HG02588 (cell line): Measurements from ENCODE around the gene MPG.

Source experiments
- ATAC-seq: cut with Tn5 transposase; IDR thresholded peaks from one replicate; pipeline ENCODE4 v1.9.1; 2021; ENCODE audit warnings: mild to moderate bottlenecking, moderate library complexity; ENCODE audit not compliant: unreplicated experiment

The MPG gene

DNA sequence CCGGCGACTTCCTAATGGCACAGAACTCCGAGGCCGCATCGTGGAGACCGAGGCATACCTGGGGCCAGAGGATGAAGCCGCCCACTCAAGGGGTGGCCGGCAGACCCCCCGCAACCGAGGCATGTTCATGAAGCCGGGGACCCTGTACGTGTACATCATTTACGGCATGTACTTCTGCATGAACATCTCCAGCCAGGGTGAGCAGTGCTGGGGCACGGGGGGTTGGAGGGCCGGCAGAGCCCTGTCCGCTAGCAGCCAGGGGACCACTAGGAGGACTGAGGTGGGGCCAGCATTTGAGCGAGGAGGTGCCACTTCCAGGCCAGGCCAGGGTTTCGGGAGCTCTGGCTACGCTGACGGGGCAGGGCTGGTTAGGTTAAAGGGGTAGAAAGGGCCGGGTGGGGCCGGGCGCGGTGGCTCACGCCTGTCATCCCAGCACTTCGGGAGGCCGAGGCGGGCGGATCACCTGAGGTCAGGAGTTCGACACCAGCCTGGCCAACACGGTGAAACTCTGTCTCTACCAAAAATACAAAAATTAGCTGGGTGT, 5.1 kb downstream of the MPG start:
- ATAC-seq = no peak

DNA sequence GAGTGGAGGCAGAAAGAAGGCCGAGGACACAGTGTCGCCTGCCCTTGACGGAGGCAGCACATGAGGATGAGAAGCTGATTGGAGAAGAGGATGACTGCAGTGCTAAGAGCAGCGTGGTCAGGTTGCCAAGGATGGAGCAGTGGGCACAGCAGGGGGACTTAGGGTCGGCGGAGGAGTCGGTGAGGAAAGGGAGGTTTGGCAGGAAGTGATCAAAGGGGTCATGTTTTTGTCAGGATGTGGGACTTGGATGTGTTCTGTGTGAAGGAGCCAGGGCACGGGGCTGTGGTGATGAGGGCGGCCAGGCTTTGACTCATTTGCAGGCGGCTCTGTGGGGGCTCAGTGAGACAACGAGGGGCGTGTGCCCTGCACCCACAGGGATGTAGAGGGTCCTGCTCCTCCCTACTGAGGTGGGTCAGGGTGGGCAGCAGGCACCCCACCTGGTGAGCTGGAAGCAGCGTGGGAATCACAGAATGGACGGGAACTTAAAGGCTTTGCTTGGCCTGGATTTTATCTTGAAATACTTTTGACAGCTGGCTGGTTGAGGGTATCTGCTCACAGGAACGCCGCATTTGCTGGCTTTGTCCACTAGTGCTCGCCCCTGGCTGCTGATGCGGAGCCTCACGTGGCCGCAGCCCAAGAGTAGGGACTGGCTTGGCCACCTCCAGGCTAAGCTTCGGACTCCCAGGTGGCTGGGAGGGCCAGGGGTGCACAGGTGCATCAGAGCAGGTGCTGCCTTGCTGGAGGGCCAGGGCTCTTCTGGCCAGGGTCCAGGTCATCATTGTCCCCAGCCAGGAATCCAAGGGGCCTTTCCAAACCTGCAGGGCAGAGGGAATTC, 6.0 kb downstream of the MPG start:
- no peak for ATAC-seq

DNA sequence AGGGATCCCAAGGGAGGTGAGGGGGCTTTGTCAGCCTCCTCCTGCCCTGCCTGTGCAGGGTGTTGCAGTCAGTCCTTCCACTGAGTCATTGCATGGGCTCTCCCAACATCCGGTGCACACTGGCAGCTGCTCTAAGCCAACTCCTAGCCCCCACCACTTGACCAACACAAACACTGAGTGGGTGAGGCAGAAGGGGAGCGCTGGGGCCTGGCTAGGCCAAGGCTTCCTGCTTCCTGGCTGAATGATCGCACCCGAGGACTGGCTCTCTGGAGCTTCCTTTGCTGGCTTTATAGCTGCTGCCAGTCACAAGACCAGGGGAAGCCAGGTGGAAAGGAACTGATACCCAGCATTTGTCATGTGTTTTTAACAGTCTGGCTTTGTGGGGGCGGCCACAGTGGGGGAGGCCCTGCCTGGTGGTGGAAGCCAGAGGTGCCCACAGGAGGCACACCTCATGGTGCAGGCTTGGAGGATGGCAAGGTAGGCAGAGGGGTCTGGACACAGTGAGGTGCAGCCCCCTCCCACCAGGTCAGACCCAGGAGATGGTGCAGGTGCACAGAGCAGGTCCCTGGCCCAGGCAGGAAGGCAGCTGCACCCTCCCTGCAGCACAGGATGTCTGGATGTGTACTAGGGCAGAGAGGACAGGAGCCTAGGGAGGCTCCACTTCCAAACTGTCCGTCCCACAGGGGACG, 6.8 kb downstream of the MPG start:
- peak; percentile 56 for ATAC-seq

DNA sequence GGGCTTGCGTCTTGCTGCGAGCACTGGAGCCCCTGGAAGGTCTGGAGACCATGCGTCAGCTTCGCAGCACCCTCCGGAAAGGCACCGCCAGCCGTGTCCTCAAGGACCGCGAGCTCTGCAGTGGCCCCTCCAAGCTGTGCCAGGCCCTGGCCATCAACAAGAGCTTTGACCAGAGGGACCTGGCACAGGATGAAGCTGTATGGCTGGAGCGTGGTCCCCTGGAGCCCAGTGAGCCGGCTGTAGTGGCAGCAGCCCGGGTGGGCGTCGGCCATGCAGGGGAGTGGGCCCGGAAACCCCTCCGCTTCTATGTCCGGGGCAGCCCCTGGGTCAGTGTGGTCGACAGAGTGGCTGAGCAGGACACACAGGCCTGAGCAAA, 7.4 kb downstream of the MPG start:
- no peak for ATAC-seq

DNA sequence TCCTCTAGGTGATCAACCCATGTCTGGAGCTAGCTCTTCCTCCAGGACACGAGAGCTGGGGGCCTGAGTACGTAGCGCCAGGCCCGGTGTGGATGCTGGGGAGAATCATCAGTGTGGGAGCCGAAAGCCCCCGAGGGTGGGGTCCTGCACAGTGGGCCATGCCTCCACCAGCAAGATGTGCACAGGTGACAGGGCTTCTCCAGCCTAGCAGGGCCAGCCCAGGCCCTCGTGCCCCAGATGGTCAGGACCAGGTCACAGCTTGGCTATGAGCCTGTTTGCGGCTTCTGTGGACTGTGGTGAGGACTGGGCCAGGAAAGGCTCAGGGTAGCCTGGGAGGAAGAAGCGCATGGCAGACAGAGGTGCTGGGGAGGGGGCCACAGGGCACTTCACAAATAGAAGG, 7.8 kb downstream of the MPG start:
- no peak for ATAC-seq

DNA sequence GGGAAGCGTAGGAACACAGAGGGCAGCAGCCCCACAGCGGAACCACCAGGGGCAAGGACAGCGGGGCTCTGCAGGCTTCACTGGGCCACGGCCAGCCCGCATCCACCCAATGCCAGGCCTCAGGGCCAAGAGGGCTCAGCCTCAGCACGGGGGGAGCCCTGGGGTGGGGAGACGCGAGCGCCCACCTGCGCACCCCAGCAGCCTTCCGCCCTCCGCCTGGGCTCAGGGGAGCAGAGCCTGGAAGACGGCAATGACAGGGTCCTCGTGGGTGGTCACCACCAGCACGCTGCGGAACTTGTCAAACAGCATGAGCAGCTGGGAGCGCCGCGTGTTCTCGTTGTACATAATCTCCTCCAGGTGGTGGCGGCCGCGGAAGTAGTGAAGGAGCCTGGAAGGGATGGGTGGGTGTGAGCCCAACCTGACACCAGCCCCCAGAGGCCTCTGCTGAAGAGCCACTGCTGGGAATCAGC, 8.5 kb downstream of the MPG start:
- no peak for ATAC-seq

DNA sequence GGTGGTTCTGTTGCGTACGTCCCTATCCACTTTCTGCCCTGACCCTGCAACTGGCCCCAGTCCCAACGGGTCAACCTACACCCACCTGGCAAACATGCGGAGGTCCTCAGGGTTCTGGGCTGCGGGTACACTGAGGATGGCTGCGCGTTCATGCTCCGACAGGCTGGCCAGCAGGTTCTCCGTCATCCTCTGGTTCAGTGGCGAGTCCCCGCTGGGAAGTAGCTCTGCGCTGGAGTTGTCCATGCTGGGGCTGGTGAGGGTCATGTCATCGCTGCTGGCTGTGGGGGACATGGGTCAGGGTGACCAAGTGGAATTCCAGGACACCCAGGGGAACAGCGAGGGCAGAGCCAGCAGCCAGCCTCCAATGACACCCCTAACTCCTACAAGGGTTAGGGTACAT, 10.6 kb downstream of the MPG start:
- ATAC-seq = no peak

DNA sequence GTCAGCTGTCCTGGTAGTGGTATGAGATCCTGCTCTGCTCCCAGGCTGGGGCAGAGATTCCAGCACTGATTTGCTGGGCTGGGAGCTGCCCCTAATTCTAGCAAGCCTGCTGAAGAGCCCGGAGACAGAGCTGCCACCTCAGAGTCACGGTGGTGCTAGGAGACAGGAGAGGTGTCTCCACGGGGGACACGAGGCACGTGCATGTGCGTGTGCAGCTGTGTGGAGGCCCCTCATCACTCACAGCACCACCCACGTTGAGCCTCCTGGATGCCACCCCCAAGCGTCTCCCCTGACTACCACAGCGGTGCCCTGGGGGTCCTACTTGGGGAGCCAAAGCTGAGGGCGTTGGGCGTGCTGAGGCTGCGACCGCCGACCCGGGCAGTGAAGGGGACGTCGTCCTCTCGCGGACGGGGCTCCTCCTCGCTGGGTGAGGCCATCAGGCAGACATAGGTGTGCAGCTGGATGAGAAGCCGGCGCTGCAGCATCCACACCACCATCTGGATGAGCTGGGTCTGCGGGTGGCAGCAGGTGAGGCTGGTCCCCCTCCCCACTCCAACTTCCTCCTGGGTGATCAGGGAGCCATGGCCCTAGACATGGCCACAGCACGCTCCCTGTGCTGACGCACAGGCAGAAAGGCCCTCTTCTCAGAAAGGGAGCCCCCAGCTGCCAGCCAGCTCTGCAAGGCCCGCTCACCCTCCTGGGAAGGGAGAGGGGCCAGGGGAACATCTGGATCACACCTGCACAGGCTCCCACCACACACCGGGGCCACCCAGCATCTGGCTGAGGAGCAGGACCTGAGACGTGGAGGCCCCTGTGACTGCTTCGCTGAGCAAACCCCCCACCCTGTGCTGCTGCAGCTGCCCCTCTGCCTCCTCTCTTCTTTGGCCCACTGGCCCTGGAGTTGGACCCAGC, 11.6 kb downstream of the MPG start:
- ATAC-seq = no peak

DNA sequence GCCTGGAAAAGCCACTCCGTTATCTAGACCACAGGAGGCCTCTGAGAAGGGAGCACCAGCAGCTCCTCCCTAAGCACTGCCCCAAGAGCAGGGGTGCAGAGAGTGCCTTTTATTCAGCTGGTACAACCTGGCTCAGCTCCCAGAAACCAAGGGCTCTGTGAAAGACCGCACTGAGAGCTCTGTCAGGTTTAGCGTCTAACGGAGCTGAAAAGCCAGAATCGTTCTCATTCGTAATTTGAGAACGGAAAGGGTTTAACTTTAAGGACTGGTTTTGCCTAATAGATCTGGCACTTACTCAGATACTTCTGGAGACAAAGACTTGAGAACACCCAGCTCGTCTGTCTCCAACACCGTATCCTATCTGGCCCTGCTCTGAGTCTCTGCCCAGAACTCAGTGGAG, 13.5 kb downstream of the MPG start:
- no peak for ATAC-seq

DNA sequence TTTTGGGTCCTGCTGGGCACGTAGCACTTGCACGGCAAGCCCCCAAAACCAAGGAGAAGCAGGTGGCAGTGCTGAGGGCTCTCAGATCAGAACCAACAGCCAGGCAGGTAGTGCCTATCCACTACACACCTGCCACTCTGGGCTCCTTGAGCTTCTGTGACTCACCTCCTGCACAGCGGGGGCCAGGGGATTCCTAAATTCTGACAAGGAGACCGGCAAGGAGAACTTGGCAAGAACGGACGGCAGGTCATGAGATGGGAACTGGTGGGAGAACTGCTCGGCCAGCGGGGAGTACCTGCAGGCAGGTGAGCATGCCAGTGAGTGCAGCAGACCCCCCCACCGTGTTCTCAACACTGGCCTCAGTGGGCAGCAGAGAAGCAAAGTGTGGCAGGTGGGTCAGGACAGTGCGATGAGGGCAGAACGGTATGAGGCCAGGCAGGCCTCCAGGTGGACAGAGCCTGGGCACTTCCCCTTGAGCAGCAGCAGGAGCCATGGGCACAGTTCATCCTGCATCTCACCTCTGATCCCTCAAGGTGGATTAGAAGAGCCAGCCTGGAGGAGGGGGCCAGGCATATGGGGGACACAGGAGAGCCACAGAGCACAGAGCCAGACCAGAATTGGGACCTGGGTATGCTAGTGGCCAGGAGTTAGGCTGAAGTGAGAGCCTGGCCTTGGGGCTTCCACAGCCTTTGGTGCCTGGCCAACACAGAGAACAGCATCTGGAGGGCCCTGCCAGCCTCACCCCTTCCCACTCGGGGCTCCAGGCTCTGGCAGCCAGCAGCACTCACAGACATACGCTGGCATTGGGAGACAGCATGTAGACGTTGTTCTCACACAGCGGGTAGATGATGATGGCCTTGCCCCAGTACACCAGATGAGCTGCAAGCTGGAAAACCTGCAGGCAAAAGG, 14.7 kb downstream of the MPG start:
- ATAC-seq = no peak

DNA sequence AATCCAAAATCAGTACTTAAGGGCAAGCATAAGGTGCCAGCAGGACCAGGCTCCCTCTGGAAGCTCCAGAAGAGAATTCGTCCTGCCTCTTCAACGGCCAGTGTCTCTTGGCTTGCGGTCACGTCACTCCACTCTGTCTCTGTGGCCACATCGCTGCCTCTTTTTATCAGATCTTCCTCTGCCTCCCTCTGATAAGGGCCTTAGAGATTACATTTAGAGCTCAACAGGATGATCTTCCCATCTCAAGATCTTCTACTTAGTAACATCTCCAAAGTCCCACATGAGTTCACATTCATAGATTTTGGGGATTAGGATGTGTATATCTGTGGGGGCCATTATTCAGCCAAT, 16.9 kb downstream of the MPG start:
- ATAC-seq = no peak

DNA sequence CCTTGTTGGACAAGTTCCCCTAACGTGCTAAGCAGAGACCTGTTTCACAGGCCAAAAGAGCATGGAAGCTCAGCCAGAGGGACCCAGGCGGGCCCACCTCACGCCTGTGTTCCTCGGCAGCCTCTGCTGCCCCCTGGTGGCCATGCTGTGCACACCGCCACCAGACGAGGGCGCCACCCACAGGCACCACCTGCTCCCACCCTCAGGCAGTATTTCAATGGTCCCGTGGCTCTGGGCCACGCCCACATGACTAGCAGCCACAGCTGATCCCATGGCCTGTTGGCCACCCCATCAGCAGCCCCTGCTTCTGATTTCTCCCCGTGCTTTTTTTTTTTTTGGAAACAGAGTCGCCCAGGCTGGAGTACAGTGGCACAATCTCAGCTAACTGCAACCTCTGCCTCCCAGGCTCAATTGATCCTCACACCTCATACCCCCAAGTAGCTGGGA, 18.9 kb downstream of the MPG start:
- peak; percentile 66 for ATAC-seq

DNA sequence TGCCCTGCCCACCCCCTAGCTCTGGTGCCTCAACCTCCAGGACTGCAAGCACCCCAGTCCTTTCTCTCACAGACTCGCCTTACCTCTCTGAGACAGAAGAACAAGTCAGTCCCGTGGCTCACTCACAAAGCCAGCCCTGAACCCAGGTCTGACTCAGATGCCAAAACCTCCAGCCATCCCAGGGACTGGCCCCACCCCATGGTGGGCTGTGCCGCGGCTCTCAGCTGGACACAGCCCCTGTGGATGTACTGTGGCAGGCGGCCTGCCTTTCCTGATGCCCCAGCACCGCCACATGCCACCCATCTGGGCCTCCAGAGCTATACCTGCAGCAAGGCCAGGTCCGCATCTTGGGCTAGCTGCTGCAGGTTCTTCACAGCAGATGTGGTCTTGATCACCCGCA, 19.8 kb downstream of the MPG start:
- no peak for ATAC-seq

DNA sequence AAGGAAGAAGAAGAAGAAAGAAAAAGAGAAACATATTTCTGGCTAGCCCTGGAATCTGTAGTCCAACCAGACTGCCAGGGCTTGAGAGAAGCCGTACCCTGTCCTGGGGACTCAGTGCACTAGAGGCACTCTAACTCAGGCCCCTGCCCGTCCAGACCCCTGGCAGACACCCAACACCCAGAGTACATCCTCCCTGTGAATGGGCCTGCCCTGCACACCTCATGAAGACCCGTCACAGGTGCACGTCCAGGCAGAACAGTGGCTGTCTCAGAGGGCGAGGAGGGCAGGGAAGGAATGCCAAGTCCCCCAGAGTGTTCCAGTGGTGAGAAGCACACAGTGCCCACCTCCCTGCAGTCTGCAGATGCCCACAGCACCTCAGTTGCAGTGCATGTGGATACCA, 23.0 kb downstream of the MPG start:
- ATAC-seq = no peak

DNA sequence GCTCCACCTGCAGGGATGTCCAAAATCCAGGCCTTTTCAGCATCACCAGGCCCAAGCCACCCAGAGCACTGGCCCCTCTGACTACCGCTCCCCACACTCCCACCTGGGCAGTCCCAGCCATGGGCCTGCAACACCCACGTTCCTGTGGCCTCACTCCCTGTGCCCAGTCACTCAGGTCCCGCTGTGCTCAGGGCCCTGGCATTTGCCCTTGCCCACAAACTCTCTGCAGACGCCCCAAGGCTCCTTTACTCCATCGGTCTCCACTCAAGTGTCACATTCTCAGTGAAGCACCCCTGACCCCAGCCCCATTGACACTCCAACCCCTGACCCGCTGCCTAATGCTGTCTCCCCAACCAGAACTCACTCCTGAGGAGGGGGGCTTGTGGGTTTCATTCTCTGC, 23.6 kb downstream of the MPG start:
- no peak for ATAC-seq

DNA sequence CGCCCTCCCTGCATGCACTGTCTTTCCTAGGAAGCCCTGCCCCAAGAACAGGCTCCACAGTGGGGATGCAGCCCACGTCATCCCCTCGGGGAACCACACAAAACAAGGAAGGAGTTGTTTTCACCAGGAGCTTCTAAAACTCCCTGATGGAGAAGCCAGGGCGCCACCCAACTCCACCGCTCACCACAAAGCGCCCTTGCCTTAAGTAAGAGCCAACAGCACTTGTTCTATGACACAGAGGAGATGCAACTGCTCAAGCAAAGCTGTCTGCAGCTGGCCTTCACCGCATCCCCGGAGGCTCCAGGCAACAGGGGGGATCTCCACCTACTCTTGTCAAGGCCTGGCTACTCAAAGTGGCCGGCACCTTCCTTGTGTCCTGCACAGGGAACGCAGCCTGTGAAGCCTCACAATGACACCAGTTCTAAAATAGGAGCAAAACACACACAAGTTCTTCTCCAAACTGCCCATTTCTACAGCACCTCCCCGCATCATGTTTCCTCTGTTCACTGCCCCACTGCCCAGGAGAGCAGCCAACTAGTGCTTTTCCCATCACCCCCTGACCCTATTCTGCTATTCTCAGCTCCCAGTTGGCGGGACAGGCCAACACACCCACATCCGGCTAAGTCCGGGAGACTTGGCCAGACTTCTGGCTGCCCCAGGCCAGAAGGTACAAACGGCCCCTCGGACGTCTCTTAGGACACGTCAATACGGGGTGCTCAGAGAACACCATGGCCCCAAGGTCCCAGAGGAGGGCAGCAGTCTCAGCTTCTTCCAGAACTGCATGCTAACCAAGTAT, 24.2 kb downstream of the MPG start:
- no peak for ATAC-seq

DNA sequence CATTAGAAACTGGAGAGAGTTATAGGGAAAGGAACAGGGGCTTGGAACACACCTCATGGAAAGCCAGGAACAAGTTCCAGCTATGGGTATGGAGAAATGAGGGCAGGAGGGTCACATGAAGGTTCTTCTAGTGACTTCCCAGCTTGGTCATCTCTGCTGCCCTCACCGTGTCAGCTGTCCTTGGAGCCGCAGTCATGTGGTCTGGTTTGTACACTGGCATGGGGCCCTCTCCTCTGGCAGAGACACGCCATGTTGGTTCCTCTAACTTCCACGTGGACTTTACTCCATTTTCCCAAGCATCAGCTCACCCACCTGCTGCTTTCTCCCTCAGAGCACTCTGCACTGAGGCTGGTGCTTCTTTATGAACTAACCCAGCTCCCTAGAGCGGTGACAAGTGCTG, 26.3 kb downstream of the MPG start:
- ATAC-seq = no peak

DNA sequence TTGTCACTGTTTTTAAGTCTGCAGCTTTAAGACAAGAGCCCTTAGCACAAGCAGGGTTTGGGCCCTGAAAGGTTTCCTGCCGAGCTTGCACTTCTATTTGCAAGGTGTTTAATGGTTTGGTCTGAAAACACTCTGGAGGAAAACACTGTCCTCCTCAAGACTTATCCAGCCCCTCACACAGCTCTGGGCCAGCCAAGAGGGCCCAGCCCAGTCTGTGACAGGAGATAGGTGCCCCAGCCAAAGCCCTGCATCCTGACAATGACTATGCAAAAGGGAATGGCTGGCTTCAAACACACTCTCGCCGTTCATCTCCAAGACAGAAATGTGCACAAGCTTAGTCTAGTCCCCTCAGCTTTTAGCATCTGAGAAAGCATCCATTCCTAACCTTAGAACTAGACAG, 26.9 kb downstream of the MPG start:
- ATAC-seq = no peak

DNA sequence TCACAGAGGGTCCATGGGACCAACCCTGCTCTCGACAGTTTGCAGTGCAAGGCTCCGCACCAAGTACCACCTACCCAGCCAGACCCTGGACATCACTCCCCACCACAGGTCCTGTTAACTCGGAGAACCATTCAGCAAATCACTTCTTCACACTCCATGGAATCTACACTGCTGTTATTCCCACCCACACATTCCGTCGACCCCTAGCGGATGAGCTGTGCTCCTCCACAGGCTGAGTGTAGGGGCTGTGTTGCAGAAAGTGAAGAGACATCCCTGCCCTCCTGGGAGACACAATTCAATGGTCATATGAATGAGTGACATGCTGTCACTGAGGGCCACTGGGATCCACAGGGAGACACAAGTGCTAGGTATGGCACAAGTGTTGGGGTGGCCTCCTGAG, 27.5 kb downstream of the MPG start:
- ATAC-seq = no peak
